IMR-90 (cell line): Measurements from ENCODE around the gene RAP1GAP2.

Source experiments
- CEBPB ChIP-seq: IDR thresholded peaks from 2 replicates; pipeline ENCODE4 v1.6.1; 2012; ENCODE audit warnings: low read depth, low read length, improper control_type of control experiment
- FOS ChIP-seq: fragments of 150-350 bp; IDR thresholded peaks from 2 replicates; pipeline ENCODE4 v1.6.1; 2016; ENCODE audit warnings: low read depth, low read length
- MAFK ChIP-seq: IDR thresholded peaks from 2 replicates; pipeline ENCODE4 v1.6.1; 2012; ENCODE audit warnings: low read depth, low read length, improper control_type of control experiment
- MAZ ChIP-seq: IDR thresholded peaks from 2 replicates; pipeline ENCODE4 v1.6.1; 2012; ENCODE audit warnings: low read depth, mild to moderate bottlenecking, low read length, improper control_type of control experiment, moderate library complexity, borderline replicate concordance
- NFE2L2 ChIP-seq: fragments of 150-350 bp; IDR thresholded peaks from 2 replicates; pipeline ENCODE4 v1.6.1; 2016; ENCODE audit warnings: low read depth, mild to moderate bottlenecking, low read length
- POLR2A ChIP-seq: IDR thresholded peaks from 2 replicates; pipeline ENCODE4 v1.6.1; 2012; ENCODE audit warnings: mild to moderate bottlenecking, low read depth, low read length
- RAD21 ChIP-seq: IDR thresholded peaks from 2 replicates; pipeline ENCODE4 v1.6.1; 2012; ENCODE audit warnings: low read length, improper control_type of control experiment
- RCOR1 ChIP-seq: IDR thresholded peaks from 2 replicates; pipeline ENCODE4 v1.6.1; 2012; ENCODE audit warnings: mild to moderate bottlenecking, low read length, improper control_type of control experiment; ENCODE audit not compliant: insufficient replicate concordance
- RFX5 ChIP-seq: IDR thresholded peaks from 2 replicates; pipeline ENCODE4 v1.8.0; 2012; ENCODE audit warnings: low read depth, mild to moderate bottlenecking, low read length, moderate library complexity
- SMC3 ChIP-seq: fragments of 150-350 bp; IDR thresholded peaks from 2 replicates; pipeline ENCODE4 v1.6.1; 2016; ENCODE audit warnings: low read depth, mild to moderate bottlenecking, antibody characterized with exemption, low read length, moderate library complexity
- TF ChIP-seq, protein P1 (sequence below): conservative IDR thresholded peaks from 2 replicates; pipeline ENCODE4 v1.5.1; 2012; ENCODE audit warnings: mild to moderate bottlenecking, low read depth, low read length, improper control_type of control experiment
- TF ChIP-seq, protein P2 (sequence below): fragments of 150-350 bp; IDR thresholded peaks from 2 replicates; pipeline ENCODE4 v1.6.1; 2016; ENCODE audit warnings: low read depth, mild to moderate bottlenecking, low read length, moderate library complexity, borderline replicate concordance
- TF ChIP-seq, protein P3 (sequence below): fragments of 150-350 bp; IDR thresholded peaks from 2 replicates; pipeline ENCODE4 v1.6.1; 2017; ENCODE audit warnings: mild to moderate bottlenecking, antibody characterized with exemption, low read length, low read depth

DNA sequence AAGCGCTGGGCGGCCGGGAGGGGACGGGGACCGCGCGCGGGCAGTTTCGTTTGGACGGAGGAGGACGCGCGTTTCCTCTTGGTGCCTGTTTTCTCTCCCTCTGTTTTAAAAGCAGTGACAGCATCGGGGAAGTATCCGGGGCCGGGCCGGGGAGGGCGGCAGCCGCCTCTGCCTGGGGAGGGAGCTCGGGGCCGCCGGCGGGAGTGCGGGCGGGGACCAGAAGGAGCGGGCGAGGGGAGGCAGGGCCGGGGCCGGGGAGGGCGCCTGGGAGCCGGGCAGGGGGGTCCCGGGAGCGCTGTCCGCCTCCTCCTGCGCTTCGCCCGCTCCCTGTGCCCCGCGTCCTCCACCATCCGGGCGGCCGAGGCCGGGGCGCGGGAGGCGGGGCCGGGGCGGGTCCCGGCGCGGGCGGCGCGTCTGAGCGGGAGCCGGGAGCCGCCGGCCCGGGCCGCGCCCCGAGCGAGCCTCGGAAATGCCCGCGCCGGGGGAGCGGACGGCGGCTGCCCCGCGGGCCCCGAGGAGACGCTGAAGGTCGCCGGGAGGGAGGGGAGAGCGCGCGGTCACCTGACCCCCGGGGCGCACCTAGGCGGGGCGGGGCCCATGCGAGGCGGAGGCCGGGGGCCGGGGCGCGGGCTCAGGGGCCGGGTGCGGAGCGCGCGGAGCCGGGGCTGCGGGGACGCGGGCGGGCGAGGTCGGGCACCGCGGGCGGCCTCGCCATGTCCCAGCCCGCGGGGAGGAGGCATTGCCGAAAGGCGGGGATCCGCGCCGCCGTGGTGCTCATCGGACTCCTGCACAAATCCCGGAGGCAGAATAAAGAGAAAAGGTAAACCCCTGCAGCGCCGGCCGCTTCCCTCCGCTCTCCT lies 57.3 kb downstream of the RAP1GAP2 start:
- TF ChIP-seq, protein P1, sequence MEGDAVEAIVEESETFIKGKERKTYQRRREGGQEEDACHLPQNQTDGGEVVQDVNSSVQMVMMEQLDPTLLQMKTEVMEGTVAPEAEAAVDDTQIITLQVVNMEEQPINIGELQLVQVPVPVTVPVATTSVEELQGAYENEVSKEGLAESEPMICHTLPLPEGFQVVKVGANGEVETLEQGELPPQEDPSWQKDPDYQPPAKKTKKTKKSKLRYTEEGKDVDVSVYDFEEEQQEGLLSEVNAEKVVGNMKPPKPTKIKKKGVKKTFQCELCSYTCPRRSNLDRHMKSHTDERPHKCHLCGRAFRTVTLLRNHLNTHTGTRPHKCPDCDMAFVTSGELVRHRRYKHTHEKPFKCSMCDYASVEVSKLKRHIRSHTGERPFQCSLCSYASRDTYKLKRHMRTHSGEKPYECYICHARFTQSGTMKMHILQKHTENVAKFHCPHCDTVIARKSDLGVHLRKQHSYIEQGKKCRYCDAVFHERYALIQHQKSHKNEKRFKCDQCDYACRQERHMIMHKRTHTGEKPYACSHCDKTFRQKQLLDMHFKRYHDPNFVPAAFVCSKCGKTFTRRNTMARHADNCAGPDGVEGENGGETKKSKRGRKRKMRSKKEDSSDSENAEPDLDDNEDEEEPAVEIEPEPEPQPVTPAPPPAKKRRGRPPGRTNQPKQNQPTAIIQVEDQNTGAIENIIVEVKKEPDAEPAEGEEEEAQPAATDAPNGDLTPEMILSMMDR = no peak
- TF ChIP-seq POLR2A (no peak), RFX5 (no peak), CEBPB (no peak), MAZ (peak; percentile 35; the same call in 1 of the 2 replicates), FOS (no peak), MAFK (no peak), RCOR1 (no peak), SMC3 (no peak), RAD21 (no peak), NFE2L2 (no peak)
- TF ChIP-seq, protein P2, sequence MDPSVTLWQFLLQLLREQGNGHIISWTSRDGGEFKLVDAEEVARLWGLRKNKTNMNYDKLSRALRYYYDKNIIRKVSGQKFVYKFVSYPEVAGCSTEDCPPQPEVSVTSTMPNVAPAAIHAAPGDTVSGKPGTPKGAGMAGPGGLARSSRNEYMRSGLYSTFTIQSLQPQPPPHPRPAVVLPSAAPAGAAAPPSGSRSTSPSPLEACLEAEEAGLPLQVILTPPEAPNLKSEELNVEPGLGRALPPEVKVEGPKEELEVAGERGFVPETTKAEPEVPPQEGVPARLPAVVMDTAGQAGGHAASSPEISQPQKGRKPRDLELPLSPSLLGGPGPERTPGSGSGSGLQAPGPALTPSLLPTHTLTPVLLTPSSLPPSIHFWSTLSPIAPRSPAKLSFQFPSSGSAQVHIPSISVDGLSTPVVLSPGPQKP = no peak
- TF ChIP-seq, protein P3, sequence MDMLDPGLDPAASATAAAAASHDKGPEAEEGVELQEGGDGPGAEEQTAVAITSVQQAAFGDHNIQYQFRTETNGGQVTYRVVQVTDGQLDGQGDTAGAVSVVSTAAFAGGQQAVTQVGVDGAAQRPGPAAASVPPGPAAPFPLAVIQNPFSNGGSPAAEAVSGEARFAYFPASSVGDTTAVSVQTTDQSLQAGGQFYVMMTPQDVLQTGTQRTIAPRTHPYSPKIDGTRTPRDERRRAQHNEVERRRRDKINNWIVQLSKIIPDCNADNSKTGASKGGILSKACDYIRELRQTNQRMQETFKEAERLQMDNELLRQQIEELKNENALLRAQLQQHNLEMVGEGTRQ = no peak
